HG03108 (cell line): Measurements from ENCODE around the gene MSLN.

Experiments used
- ATAC-seq: cut with Tn5 transposase; IDR thresholded peaks from one replicate; pipeline ENCODE4 v1.9.1; 2021; ENCODE audit warnings: moderate library complexity; ENCODE audit not compliant: unreplicated experiment

MSLN gene

DNA sequence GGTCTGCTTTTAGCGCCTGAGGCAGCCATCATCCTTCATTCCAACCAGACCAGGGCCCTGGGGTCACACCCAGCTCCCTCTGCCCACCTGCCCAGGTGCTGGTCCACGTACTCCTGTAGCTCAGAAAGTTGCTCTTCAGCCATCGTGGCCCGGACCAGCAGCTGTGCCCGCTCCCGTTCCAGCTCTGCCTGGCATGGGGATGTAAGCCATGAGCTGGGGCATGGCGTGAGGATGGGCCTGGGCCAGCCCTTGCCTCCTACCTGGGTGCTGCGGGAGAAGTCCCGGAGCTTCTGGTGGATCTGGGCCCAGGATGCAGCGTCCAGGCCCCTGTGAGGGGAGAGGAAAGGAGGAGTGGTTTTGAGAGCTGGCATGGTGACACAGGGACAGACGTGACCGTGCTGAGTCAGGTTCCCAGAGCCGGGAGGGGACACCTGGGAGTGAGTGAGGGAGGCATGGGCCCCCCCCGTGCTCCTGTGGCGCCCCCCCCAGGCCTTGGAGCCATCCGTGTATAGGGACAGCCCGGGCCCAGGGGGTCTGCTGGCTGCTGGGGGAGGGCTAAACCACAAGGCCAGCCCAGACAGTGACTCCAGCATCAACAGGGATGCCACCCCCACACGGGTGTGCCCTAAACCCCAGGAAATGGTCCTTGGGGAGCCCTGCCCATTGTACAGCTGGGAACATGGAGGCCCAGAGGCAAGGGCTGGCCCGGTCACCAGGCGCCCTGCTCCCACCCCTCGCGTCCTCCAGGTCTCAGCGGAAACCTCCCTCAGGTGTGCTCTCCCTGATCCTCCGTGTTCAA, 37.5 kb upstream of the MSLN start:
- ATAC-seq: no peak

- no peak for ATAC-seq
These were observed 36.8 kb upstream of the MSLN start for GRCh38 chr16:723695-724094.

- ATAC-seq: no peak
These were observed 36.1 kb upstream of the MSLN start for GRCh38 chr16:724188-725040.

DNA sequence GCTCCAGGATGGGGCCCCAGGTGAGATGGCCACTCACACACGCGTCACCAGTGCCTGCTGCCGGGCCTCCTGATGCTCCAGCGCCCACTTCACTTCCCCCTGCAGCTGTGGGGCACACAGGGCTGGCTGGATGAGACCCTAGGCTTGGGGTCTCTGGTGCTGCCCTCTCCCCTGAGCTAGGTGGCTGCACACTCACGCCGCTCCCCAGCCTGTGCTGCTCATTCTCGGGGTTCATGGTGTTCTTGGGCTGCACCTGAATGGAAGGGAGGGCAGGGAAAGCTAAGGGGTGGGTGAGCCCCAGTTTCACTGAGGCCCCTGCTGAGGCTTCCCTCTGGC, 35.5 kb upstream of the MSLN start:
- no peak for ATAC-seq

GRCh38 chr16:725463-726187, 34.9 kb upstream of the MSLN start:
- no peak for ATAC-seq

GRCh38 chr16:726188-726437, 34.4 kb upstream of the MSLN start:
- ATAC-seq: no peak

DNA sequence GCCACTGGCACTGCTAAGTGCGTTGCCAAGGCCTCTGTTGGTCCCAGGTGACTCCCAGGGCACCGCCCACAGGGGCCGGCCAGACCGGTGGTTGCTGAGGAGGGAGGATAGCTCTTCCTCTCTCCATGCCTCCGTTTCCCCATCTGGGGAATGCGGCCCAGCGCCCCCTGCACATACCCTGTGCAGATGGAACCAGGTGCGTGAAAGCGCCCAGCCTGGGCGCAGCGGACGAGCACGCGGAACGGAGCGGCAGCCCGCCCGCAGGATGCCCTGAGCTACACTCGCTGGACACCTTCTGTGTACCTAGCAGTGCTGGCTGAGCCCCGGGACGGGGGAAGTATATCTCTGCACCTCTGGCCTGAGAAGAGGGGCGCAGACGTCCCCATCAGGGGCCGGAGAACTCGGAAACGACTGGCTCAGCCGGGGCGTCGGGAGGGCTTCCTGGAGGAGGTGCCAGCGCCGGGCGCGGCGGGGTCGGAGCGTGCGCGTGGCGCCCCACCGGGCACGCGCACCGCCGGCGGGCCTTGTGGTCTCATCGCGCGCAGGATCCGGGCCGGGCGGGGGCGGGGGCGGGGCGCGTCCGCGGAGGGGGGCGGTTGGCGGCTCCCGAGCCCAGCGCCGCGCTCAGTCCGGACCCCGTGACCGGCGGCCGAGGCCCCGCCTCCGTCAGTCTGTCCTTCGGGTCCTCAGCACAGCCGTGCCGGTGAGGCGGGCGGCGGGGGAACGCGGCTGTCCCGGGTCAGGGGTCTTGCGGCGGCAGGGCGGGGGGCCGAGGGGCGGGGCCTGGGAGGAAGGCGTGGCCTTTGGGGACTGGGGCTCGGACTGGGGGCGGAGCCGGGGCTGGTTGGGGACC, 33.9 kb upstream of the MSLN start, which contains the start of the genes CCDC78 and HAGHL:
Gene CCDC78, minus strand, starts transcription at position 6 of the 853 bp plus-strand sequence. CDS start 76 bp downstream, outside the sequence.
Gene HAGHL, plus strand, starts transcription at position 669 of the 853 bp plus-strand sequence. CDS start 404 bp downstream, outside the sequence.
- ATAC-seq: no peak

DNA sequence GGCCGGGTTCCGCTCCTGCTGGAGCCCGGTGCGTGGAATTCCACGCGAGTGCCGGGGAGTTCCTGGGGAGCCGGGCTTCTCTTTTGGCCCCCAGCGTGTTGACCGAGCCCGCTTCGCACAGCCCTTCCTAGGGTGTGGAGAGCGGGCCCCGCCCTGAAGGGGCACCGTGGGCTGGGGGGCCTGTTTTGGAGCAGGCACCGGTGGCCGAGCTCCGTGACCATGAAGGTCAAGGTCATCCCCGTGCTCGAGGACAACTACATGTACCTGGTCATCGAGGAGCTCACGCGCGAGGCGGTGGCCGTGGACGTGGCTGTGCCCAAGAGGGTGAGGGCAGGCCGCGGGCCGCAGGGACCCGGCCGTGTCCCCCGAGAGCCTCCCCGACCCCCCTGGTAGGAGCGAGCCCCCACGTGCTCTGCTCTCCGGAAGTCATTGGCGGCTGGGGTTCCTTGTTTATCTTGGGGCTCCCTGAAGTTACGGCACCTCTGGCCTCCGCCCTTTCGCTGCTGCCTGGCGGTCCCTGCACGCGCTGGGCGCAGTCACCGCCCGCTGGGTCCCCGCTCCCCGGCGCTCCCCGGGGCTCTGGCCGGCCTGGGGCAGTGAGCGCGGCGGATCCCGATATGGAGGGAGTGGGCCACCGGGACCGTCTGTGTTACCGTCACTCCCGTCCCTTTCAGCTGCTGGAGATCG, 33.1 kb upstream of the MSLN start:
- no peak for ATAC-seq

- ATAC-seq: peak; percentile 33
These were observed 32.2 kb upstream of the MSLN start for GRCh38 chr16:728131-728889.

DNA sequence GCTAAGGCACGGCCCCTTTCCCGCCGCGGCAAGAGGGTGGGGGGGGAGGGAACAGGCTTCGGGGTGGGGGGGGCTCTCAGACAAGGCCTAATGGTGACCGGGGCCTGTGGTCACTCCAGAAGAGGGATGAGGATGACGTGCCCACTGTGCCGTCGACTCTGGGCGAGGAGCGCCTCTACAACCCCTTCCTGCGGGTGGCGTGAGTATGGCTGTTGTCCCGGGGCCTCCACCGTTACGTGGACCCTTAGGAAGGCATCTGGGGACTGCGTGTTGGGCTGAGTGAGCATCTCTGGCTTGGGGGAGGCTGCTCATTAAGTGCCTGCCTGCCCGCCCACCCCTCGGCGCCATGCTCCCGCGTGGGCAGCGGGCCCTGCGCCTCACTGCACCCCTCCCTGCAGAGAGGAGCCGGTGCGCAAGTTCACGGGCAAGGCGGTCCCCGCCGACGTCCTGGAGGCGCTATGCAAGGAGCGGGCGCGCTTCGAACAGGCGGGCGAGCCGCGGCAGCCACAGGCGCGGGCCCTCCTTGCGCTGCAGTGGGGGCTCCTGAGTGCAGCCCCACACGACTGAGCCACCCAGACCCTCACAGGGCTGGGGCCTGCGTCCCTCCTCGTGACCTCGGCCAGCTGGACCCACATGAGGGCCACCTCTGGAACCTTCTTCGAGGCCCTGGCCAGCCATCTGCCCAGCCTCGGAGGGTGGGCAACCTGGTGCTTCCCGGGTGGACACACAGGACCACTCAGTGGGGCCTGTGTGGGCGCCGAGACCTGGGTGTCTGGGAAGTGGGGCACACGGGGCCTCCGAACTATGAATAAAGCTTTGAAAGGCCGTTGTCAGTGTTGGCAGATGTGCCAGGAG, 31.4 kb upstream of the MSLN start:
- no peak for ATAC-seq

DNA sequence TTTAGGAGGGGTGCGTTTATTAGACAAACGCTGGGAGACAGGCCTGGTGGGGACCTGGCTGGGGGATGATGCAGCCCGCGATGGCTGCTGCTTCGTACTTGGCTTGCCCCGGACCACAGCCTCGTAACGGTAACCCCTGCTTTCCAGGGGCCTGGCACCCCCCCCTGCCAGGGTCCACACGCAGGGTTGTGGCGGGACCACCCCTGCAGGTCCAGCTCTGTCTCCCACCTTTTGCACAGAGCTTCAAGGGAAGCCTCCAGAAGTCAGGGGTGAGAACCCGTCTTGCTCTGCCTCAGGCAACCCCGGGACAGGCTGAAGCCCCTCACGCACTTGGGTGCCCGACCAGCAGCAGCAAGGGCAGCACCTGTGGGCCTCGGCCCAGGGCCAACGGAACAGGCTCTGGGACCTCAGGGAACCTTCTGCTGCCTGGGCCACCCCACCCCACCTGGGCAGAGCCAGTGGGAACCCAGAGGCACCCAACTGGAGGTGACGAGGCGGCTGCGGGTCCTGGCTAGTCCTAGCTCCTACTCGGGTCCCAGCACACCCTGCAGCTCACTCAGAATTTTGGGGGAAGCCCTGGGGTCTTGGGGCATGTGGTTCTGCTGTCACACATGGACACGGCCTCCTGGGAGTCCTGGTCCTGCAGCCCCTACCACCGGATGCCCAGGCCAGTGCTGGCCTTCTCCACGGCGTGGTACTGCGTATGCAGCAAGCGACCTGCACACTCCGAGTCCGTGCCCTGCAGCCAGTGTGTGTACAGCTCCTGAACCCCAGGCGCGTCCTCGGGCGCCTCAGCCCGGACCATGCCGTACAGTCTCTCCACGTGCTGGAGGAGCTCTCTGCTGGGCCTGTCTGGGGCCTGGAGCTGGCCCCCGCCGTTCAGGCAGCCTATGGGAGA, 30.5 kb upstream of the MSLN start:
- no peak for ATAC-seq

- ATAC-seq: no peak
These were observed 29.6 kb upstream of the MSLN start for GRCh38 chr16:730666-731509.

DNA sequence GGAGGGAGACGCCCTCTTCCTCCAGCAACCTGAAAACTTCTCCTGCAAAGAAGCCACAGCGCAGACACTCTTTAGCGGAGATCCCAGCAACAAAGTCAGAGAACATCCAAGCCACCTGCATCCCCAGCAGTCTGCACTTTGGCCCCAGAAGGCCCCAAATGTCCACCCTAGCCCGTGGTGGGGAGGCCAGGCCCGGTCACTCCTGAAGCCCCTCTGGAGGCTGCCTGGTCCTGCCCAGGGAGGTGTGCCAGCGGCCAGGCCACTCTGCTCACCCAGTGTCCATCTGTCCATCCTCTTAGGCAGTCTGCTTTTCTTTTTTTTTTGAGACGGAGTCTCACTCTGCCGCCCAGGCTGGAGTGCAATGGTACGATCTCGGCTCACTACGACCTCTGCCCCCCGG, 28.2 kb upstream of the MSLN start:
- ATAC-seq: no peak

GRCh38 chr16:732936-733335, 27.6 kb upstream of the MSLN start:
- no peak for ATAC-seq

- ATAC-seq: no peak
These were observed 26.9 kb upstream of the MSLN start for GRCh38 chr16:733382-734207.
